NCI-H2107 treated with DMSO at 0.1 percent for 48 hours (cell line): Measurements from ENCODE around the gene TRIM37.
"Not testable (repeated sequence)": the region's sequence is repeated elsewhere in the genome, so short reads cannot be mapped to it uniquely, and the experiment has no call there.

ENCODE experiments used
- DNase-seq: peaks from one replicate; lab custom pipeline; 2025; ENCODE audit not compliant: unreplicated experiment; lab: John Stamatoyannopoulos, UW

TRIM37 gene

GRCh38 chr17:59110973-59111372 is 4.3 kb upstream of the TRIM37 start:
- no peak for DNase-seq

GRCh38 chr17:59108400-59109102 is 1.9 kb upstream of the TRIM37 start:
- DNase-seq, result no peak

DNA sequence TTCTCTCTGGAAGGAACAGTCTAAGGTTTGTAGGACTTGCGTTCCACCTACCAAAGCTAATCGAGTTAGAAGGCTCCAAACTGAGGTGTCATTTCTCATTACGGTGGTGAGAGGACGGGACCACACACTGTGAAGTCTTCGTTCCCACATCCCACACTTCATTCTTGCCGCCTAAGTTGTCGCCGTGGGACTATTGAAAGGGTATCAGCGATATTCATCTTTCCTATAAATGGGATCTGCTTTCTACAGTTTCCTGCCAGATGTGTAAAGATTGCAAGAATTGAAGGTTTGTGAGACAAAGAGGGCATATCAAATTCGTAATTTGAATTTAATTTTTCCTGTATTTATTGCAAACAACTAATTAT is 608 bp upstream of the TRIM37 start:
- DNase-seq, result no peak

- peak; percentile 43 for DNase-seq
Observed at GRCh38 chr17:59105852-59106462, 723 bp downstream of the TRIM37 start.

DNA sequence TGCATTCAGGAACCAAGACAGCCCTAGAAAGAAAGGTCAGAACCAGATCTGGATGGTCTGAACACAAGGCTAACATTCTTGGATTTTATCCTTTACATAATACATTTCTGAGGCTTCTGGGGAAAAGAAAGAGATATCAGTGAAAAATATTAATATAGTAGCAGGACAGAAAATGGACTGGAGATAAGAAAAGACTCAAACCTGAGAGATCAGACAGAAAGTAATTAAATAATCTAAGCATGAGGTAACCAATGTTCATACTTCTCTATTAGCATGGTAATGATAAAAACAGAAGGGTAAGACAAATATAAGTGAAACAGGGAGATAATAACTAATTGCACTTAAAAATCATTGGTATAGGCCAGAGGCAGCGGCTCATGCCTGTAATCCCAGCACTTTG is 5.5 kb downstream of the TRIM37 start:
- DNase-seq, result no peak

DNA sequence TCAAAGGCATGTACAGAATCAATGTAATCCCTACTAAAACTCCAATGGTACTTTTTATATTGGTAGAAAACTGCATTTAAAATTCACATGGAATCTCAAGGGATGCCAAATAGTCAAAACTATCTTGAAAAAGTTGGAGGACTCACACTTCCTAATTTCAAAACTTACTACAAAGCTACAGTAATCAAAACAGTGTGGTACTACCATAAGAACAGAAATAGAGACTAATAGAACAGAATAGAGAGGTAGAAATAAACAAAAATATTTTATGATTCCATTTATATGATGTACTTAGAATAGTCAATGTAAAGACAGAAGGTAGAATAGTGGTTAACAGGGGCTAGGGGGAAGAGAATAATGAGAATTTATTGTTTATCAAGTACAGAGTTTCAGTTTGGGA is 8.8 kb downstream of the TRIM37 start:
- no peak for DNase-seq

DNA sequence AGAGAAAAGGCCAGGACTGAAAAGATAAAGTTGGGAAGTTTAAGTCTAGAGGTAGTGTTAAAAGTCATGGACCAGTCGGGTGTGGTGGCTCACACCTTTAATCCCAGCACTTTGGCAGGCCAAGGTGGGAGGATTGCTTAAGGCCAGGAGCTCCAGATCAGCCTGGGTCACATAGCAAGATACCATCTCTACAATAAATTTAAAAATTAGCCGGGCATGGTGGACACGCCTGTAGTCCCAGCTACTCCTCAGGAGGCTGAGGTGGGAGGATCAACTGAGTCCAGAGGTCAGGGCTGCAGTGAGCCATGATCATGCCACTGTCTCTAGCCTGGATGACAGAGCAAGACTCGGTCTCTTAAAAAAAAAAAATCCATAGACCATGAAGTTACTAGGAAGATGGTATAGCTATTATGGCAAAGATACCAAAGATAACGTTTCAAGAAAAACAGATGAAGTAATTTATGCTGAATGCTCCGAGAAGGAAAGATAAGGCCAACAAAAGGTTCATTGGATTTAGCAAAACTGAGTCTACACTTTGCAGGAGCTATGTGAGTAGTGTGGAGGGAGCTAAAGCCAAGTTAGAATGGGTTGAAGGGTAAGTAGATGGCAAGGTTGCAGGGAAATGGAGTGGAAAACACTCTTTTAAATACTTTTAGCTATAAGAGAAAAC is 11.7 kb downstream of the TRIM37 start:
- DNase-seq, result no peak

- no peak for DNase-seq
Observed at GRCh38 chr17:59093702-59094231, 12.9 kb downstream of the TRIM37 start.

GRCh38 chr17:59093145-59093701 is 13.5 kb downstream of the TRIM37 start:
- no peak for DNase-seq

- DNase-seq, result not testable (repeated sequence)
Observed at GRCh38 chr17:59090593-59090992, 16.1 kb downstream of the TRIM37 start.

DNA sequence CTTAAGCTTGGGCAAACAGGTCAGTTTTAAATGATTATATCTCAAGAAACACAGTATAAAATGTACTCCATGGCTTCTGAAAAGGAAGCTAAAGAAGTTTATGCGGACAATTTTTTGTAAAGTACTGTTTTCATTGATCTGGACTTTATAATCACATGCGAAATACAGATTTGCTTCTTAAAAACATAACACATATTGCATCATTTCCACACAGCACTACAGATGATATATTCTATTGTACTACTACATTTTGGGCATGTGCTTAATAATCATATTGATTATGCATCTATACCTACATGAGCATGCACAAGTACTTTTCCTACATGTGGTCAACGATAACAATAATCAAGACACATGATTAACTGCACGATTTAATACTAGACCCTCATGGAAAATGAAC is 22.5 kb downstream of the TRIM37 start:
- no peak for DNase-seq

- no peak for DNase-seq
Observed at GRCh38 chr17:59074494-59074893, 32.2 kb downstream of the TRIM37 start.

GRCh38 chr17:59073972-59074371 is 32.7 kb downstream of the TRIM37 start:
- DNase-seq, result no peak

GRCh38 chr17:59069856-59070255 is 36.8 kb downstream of the TRIM37 start:
- DNase-seq, result no peak

- DNase-seq, result no peak
Observed at GRCh38 chr17:59067756-59068155, 38.9 kb downstream of the TRIM37 start.

DNA sequence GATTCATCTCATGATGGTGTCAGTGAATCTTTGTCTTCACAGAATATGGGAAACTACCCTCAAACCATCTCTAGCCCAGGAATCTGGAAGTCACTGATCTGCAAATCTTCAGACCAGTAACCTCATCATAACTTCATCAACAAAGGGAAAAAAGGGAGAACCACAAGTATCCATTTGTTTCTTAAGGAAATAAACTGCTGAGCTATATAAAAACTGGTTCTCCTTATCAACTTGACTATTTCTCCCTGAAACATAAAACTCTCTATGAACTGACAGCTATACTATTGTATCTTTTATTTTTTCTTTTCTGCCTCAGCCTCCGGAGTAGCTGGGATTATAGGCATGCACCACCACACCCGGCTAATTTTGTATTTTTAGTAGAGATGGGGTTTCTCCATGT is 39.3 kb downstream of the TRIM37 start:
- no peak for DNase-seq

- no peak for DNase-seq
Observed at GRCh38 chr17:59062509-59062908, 44.2 kb downstream of the TRIM37 start.

GRCh38 chr17:59056857-59057256 is 49.8 kb downstream of the TRIM37 start:
- no peak for DNase-seq

- DNase-seq, result no peak
Observed at GRCh38 chr17:59049798-59050197, 56.9 kb downstream of the TRIM37 start.

GRCh38 chr17:59047616-59048015 is 59.1 kb downstream of the TRIM37 start:
- DNase-seq, result no peak

- DNase-seq, result no peak
Observed at GRCh38 chr17:59046192-59046591, 60.5 kb downstream of the TRIM37 start.

DNA sequence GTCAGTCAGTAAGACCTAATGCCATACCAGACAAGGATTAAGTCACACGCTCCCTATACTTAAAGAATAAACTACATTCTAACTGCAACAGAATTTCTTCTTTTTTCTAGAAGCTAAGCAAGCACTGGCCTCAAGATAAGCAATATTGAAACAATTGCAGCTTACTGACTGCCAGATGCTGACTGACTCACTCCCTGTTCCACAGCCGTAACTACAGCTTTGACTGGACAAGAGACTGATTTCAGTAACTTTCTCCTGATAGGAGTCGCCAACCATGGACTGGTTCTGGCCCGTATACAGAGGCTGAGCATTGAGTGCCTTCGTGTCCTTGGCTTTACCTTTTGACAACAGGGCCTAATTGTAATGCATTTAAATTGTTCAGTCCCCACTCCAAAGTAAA is 67.9 kb downstream of the TRIM37 start:
- no peak for DNase-seq
